CD4-positive, alpha-beta T cell (primary cell): ENCODE data around the gene STYXL1. TPM values are rescaled to one million over a fixed set of nuclear protein-coding genes. Genes with fewer than 3 reads are reported as not detected.

ENCODE experiments used
- ATAC-seq: fragments of 200-7000 bp; cut with Tn5 transposase; one replicate; pipeline ENCODE4 v1.10.0; 2022; ENCODE audit warnings: mild to moderate bottlenecking; ENCODE audit not compliant: poor library complexity
- CTCF ChIA-PET: fragments of 350-600 bp; sonication (Branson Sonifier 250); formaldehyde crosslinking; loops from one replicate; lab custom pipeline; 2021; ENCODE audit warnings: antibody characterized with exemption, inconsistent platforms; lab: Charles Lee
- POLR2A ChIA-PET: fragments of 350-600 bp; sonication (Branson Sonifier 250); formaldehyde crosslinking; loops from one replicate; lab custom pipeline; 2021; ENCODE audit warnings: antibody characterized with exemption, inconsistent platforms; lab: Charles Lee
- DNase-seq, 14 experiments: peaks; one replicate each; pipeline ENCODE4 v3.0.0-alpha.2; 2013 to 2020; ENCODE audit warnings: mixed read lengths in 2 of 14
- H3K27ac ChIP-seq, 2 donors: one replicate each; pipeline versions ENCODE4 v1.5.1 to v1.7.0; 2013; ENCODE audit warnings: low read length in 2 of 2, low read depth in 1 of 2, mild to moderate bottlenecking in 1 of 2
- H3K27me3 ChIP-seq, 2 experiments: 1 replicate in 1 of 2; 2 replicates in 1 of 2; pipeline versions ENCODE4 v1.6.1 to v1.7.0; 2013; ENCODE audit warnings: low read length in 2 of 2, control low read depth in 1 of 2, mild to moderate bottlenecking in 1 of 2, moderate library complexity in 1 of 2; ENCODE audit not compliant: insufficient read depth in 2 of 2, control insufficient read depth in 1 of 2
- H3K36me3 ChIP-seq: one replicate; pipeline ENCODE4 v1.6.1; 2013; ENCODE audit warnings: low read length, control low read depth; ENCODE audit not compliant: insufficient read depth
- H3K4me1 ChIP-seq: one replicate; pipeline ENCODE4 v1.6.1; 2013; ENCODE audit warnings: low read length, control low read depth; ENCODE audit not compliant: insufficient read depth
- H3K4me3 ChIP-seq: one replicate; pipeline ENCODE4 v1.5.1; 2013; ENCODE audit warnings: mild to moderate bottlenecking, low read length, moderate library complexity
- H3K9me3 ChIP-seq, 2 experiments: 1 replicate in 1 of 2; 2 replicates in 1 of 2; pipeline versions ENCODE4 v1.6.1 to v1.7.0; 2013; ENCODE audit warnings: low read length in 2 of 2, mild to moderate bottlenecking in 2 of 2, control low read depth in 1 of 2, moderate library complexity in 1 of 2; ENCODE audit not compliant: control insufficient read depth in 1 of 2, insufficient read depth in 1 of 2
- H3K27ac Mint-ChIP-seq: one replicate; pipeline ENCODE4 v1.8.0; 2020; ENCODE audit warnings: mixed read lengths
- H3K27me3 Mint-ChIP-seq: one replicate; pipeline ENCODE4 v1.8.0; 2021; ENCODE audit warnings: mixed read lengths
- H3K36me3 Mint-ChIP-seq: one replicate; pipeline ENCODE4 v1.8.0; 2021; ENCODE audit warnings: low read depth, mixed read lengths
- H3K4me1 Mint-ChIP-seq: one replicate; pipeline ENCODE4 v1.8.0; 2021; ENCODE audit warnings: low read depth, mixed read lengths
- H3K4me3 Mint-ChIP-seq: one replicate; pipeline ENCODE4 v1.8.0; 2020; ENCODE audit warnings: mild to moderate bottlenecking, mixed read lengths
- H3K9me3 Mint-ChIP-seq: one replicate; pipeline ENCODE4 v1.8.0; 2020; ENCODE audit warnings: mixed read lengths
- CTCF ChIP-seq: fragments of 200-600 bp; IDR thresholded peaks from one replicate; pipeline ENCODE4 v1.8.0; 2022; ENCODE audit warnings: antibody characterized with exemption, mild to moderate bottlenecking
- intact Hi-C, 2 experiments: fragments of 100-400 bp; cut with DNase I in 1 of 2; cut with micrococcal nuclease in 1 of 2; formaldehyde crosslinking; loops; one replicate each; pipeline versions ENCODE4 v1.15.1 to v1.9.0; 2023 to 2025; cut with DNase I, micrococcal nuclease
- total RNA-seq, 174 experiments: library from RNA in 2 of 174; stranded (reverse) in 2 of 174; gene quantifications; one replicate each; pipeline ENCODE4 v1.2.3 and lab custom pipeline; 2021 to 2026

The STYXL1 gene
- total RNA-seq, 2 experiments from 2014 or later = 8.4 to 8.5 TPM

DNA sequence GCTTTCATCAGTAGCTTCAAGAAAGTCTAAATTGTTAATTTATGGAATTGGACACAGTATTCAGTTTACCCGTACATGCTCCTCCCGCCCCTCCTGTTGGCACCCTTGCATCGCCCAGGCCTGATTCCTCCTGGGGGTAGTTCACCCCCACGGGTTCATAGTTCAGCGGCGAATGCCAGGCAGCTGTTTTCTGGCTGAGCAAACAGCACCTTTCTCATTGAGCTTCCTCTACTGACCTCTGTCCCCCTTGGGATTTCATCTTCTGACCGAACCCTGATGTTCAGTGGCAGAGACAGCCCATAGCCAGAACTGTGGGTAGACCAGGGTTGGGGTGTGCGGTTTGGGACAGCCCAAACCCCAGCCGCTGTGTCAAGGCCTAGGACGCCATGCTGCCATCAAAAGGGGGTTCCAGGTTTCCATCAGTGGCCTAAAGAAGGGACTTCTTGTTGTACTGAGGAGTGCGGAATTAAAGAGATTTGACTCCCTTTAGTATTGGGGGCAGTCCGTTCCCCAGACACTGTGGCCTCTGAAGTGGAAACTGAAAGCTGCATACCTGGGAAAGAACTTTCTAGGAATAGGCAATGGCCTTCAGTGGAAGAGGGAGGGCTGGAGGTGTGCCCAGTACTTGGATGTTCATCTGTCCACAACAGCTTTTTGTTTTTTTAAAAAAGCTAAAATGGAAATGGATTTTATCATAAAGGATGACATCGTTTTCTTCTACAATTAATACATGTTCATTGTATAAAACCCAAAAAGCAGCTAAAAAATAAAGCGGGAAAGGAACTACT is 19.1 kb upstream of the STYXL1 start:
- ChIA-PET CTCF (no interaction called here), POLR2A (interaction anchor here (0.7 kb wide), 1 partner anchor 19 kb away, joined by 4 read pairs; the partner anchor contains the start of genes MDH2 and STYXL1)
- H3K4me1 Mint-ChIP-seq = no peaks in the 10 kb centered on the region
- peaks cover 48% of the 10 kb centered on the region for H3K36me3 ChIP-seq
- H3K9me3 ChIP-seq = no peaks in the 10 kb centered on the region
- no peaks in the 10 kb centered on the region for H3K27me3 ChIP-seq
- no peaks in the 10 kb centered on the region for H3K4me1 ChIP-seq
- intact Hi-C loops = no loop called here
- H3K27ac ChIP-seq = no peak overlapping the region
- H3K9me3 Mint-ChIP-seq = no peaks in the 10 kb centered on the region
- H3K36me3 Mint-ChIP-seq = peaks cover 52% of the 10 kb centered on the region
- H3K27ac Mint-ChIP-seq = no peak overlapping the region
- no peak for TF ChIP-seq CTCF
- H3K27me3 Mint-ChIP-seq = no peaks in the 10 kb centered on the region
- no peak overlapping the region for H3K4me3 ChIP-seq
- H3K4me3 Mint-ChIP-seq = no peak overlapping the region
- no peak for DNase-seq
- ATAC-seq = no peak

DNA sequence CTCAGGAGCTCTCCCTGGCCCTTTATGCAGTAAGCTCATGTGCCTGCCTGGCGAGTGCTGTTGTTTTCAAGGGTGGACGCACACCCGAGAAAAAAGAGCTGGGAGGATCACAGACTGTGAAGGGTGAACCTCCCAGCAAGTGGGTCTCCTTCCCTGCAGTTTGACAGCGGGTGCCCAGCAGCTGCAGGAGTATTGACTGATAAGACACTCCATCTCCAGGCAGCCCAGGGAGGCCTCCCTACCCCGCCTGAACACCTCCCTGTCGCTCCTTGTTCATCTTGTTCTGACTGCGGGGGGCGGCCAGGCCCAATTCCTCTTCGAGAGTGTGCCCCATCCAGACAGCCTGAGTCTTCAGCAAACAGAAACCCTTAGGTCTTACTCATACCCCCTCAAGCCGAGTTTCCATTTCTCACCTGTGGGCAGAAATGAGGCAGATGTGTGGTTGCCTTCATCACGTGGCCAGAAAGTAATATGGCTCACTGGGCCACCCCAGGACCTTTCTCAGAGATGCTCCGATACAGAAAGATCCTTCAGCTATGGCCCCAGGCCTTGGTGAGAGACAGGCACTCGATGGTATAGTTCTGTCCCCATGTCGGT is 17.3 kb upstream of the STYXL1 start:
- H3K4me3 ChIP-seq = no peak overlapping the region
- ChIA-PET CTCF (no interaction called here), POLR2A (no interaction called here)
- no peak overlapping the region for H3K4me3 Mint-ChIP-seq
- no peaks in the 10 kb centered on the region for H3K27me3 ChIP-seq
- intact Hi-C loops = no loop called here
- ATAC-seq = no peak
- no peak overlapping the region for H3K27ac ChIP-seq
- DNase-seq = no peak
- no peaks in the 10 kb centered on the region for H3K9me3 ChIP-seq
- no peaks in the 10 kb centered on the region for H3K4me1 ChIP-seq
- no peaks in the 10 kb centered on the region for H3K27me3 Mint-ChIP-seq
- no peaks in the 10 kb centered on the region for H3K4me1 Mint-ChIP-seq
- peaks cover 66% of the 10 kb centered on the region for H3K36me3 ChIP-seq
- H3K36me3 Mint-ChIP-seq = peaks cover 66% of the 10 kb centered on the region
- no peak overlapping the region for H3K27ac Mint-ChIP-seq
- H3K9me3 Mint-ChIP-seq = no peaks in the 10 kb centered on the region
- TF ChIP-seq CTCF = no peak

- no peak for TF ChIP-seq CTCF
- CTCF ChIA-PET = no interaction called here
- H3K9me3 ChIP-seq = no peaks in the 10 kb centered on the region
- Mint-ChIP-seq H3K27ac (no peak overlapping the region), H3K27me3 (no peaks in the 10 kb centered on the region), H3K4me1 (no peaks in the 10 kb centered on the region), H3K4me3 (no peak overlapping the region), H3K36me3 (peaks cover 73% of the 10 kb centered on the region), H3K9me3 (no peaks in the 10 kb centered on the region)
- intact Hi-C loops = no loop called here
- ATAC-seq = no peak
- no peak for DNase-seq
- POLR2A ChIA-PET = no interaction called here
- no peaks in the 10 kb centered on the region for H3K4me1 ChIP-seq
- no peak overlapping the region for H3K4me3 ChIP-seq
- H3K36me3 ChIP-seq = peaks cover 73% of the 10 kb centered on the region
- no peak overlapping the region for H3K27ac ChIP-seq
- H3K27me3 ChIP-seq = no peaks in the 10 kb centered on the region
Measured at GRCh38 chr7:76064208-76064970, 16.6 kb upstream of the STYXL1 start.
